ENCODE data around the gene SGSH.

The SGSH gene

GRCh38 chr17:80253631-80254395 lies 33.7 kb upstream of the SGSH start:
- DNase-seq (ENCODE audit: low read depth) = no peak
- no peak overlapping the region for H3K4me3 ChIP-seq (ENCODE audit: low read depth, low read length)
- TF ChIP-seq CTCF (IDR thresholded peaks at IDR 0.05; ENCODE audit: low read depth, low read length, missing control alignments) = no peak
- in situ Hi-C loops (cut with HindIII; ENCODE audit: low sequenced_read_pairs) = no loop called here

- H3K4me3 ChIP-seq (ENCODE audit: low read depth, low read length) = no peak overlapping the region
- peak; percentile 54 for TF ChIP-seq CTCF (IDR thresholded peaks at IDR 0.05; ENCODE audit: low read depth, low read length, missing control alignments)
- no peak for DNase-seq (ENCODE audit: low read depth)
- in situ Hi-C loops (cut with HindIII; ENCODE audit: low sequenced_read_pairs) = no loop called here
These were observed 32.7 kb upstream of the SGSH start for GRCh38 chr17:80252871-80253270.

DNA sequence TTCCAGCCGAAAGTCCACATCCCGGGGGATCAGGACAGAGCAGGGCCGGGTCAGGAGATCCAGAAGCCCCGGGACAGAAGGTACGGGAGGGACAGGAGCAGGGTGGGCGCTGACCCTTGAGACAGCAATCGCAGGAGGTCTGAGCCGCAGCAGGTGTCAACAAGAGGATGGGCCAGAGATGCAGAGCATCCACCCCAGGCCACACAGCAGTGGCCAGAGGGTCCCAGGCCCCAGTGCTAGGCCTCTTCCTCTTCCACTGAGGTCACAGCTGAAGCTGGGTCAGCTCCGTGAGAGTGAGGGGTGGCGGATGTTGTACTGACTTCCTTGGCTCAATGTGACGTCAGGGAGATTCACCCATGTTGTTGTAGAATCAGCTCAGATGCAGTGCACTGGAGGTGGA lies 31.8 kb upstream of the SGSH start:
- H3K4me3 ChIP-seq (ENCODE audit: low read depth, low read length) = no peak overlapping the region
- no peak for DNase-seq (ENCODE audit: low read depth)
- no peak for TF ChIP-seq CTCF (IDR thresholded peaks at IDR 0.05; ENCODE audit: low read depth, low read length, missing control alignments)
- in situ Hi-C loops (cut with HindIII; ENCODE audit: low sequenced_read_pairs) = no loop called here

- in situ Hi-C loops (cut with HindIII; ENCODE audit: low sequenced_read_pairs) = no loop called here
These were observed 29.0 kb upstream of the SGSH start for GRCh38 chr17:80248894-80249710.

DNA sequence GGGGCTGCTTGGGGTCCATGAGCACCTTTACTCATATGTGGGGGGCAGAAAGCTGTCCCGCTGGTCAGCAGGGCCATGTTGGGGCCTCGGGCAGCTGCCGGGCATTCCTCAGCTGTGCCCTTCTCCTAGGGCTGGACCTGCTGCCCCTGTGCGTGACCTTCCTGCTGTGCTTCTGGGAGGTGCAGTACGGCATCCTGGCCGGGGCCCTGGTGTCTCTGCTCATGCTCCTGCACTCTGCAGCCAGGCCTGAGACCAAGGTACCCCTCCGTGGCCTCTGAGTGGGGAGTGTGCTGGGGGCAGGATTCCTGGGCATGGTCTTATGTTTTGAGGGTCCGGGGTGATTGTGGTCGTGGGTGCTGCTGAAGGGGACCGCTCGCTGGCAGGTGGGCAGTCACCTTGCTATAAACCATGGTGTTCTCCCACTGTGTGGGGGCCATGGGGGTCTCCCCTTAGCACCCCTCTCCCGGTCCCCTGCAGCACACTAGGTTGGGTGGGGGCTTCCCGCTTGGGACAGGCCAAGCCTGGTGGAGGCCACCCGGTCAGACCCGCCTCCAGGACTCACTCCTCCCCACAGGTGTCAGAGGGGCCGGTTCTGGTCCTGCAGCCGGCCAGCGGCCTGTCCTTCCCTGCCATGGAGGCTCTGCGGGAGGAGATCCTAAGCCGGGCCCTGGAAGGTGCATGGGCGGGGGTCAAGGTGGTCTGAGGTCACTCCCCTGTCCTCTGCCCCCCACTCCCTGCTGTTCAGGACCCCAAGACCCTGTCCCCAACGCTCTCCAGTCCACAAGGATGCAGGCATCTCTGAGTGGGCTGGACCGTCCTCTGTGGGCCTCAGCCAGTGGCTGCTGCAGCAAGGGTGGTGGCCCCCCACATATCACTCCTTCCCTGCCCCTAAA lies 28.1 kb upstream of the SGSH start:
- TF ChIP-seq CTCF (IDR thresholded peaks at IDR 0.05; ENCODE audit: low read depth, low read length, missing control alignments) = no peak
- H3K4me3 ChIP-seq (ENCODE audit: low read depth, low read length) = no peak overlapping the region
- in situ Hi-C loops (cut with HindIII; ENCODE audit: low sequenced_read_pairs) = no loop called here
- no peak for DNase-seq (ENCODE audit: low read depth)

More at GRCh38 chr17:80248894-80249710, 29.0 kb upstream of the SGSH start:
- no peak overlapping the region for H3K4me3 ChIP-seq (ENCODE audit: low read depth, low read length)
- no peak for DNase-seq (ENCODE audit: low read depth)
- no peak for TF ChIP-seq CTCF (IDR thresholded peaks at IDR 0.05; ENCODE audit: low read depth, low read length, missing control alignments)

- H3K4me3 ChIP-seq (ENCODE audit: low read depth, low read length) = no peak overlapping the region
- in situ Hi-C loops (cut with HindIII; ENCODE audit: low sequenced_read_pairs) = no loop called here
- no peak for TF ChIP-seq CTCF (IDR thresholded peaks at IDR 0.05; ENCODE audit: low read depth, low read length, missing control alignments)
- no peak for DNase-seq (ENCODE audit: low read depth)
These were observed 27.4 kb upstream of the SGSH start for GRCh38 chr17:80247561-80247960.

Data from astrocyte of the cerebellum (primary cell).